Activated CD4-positive, alpha-beta T cell treated with anti-CD3 and anti-CD28 coated beads for 4 hours (primary cell): ENCODE measurements around the gene RANBP10.

Experiments
- DNase-seq, 2 donors: peaks; one replicate each; pipeline ENCODE4 v3.0.0-alpha.2; 2020

Gene RANBP10

GRCh38 chr16:67736858-67737257, 69.5 kb downstream of the RANBP10 start:
- DNase-seq: no peak

GRCh38 chr16:67734731-67735201, 71.6 kb downstream of the RANBP10 start:
- no peak for DNase-seq

GRCh38 chr16:67733734-67734470, 72.5 kb downstream of the RANBP10 start:
- no peak for DNase-seq

- DNase-seq: no peak
These were observed 74.6 kb downstream of the RANBP10 start for GRCh38 chr16:67731753-67732095.

GRCh38 chr16:67731071-67731752, 75.1 kb downstream of the RANBP10 start:
- no peak for DNase-seq

- DNase-seq: no peak
These were observed 76.0 kb downstream of the RANBP10 start for GRCh38 chr16:67730326-67730725.

GRCh38 chr16:67729636-67730248, 76.6 kb downstream of the RANBP10 start:
- no peak for DNase-seq

- no peak for DNase-seq
These were observed 78.6 kb downstream of the RANBP10 start for GRCh38 chr16:67727521-67728485.

- no peak for DNase-seq
These were observed 80.0 kb downstream of the RANBP10 start for GRCh38 chr16:67726106-67727034.

GRCh38 chr16:67723911-67724305, 82.5 kb downstream of the RANBP10 start:
- no peak for DNase-seq

GRCh38 chr16:67723151-67723910, 83.0 kb downstream of the RANBP10 start:
- DNase-seq: no peak

GRCh38 chr16:67720236-67720635, 86.1 kb downstream of the RANBP10 start:
- DNase-seq: no peak

- peak; percentile 6 to 8 for DNase-seq
These were observed 86.6 kb downstream of the RANBP10 start for GRCh38 chr16:67719778-67720144.

GRCh38 chr16:67719048-67719777, 87.1 kb downstream of the RANBP10 start, which contains the start of gene GFOD2:
TSS of gene GFOD2 (minus strand) at chr16:67719316. CDS start at chr16:67685715, 33,601 bp downstream.
- peak; percentile 98 to 99 for DNase-seq

- DNase-seq: no peak
These were observed 87.7 kb downstream of the RANBP10 start for GRCh38 chr16:67718668-67719047.

GRCh38 chr16:67716097-67716496, 90.3 kb downstream of the RANBP10 start:
- DNase-seq: no peak

GRCh38 chr16:67714522-67714921, 91.8 kb downstream of the RANBP10 start:
- DNase-seq: no peak

GRCh38 chr16:67713647-67714273, 92.6 kb downstream of the RANBP10 start:
- DNase-seq: no peak

- no peak for DNase-seq
These were observed 95.8 kb downstream of the RANBP10 start for GRCh38 chr16:67710607-67711006.

GRCh38 chr16:67709050-67709449, 97.3 kb downstream of the RANBP10 start:
- DNase-seq: no peak
